T-helper 1 cell treated with Interleukin-12 subunit alpha and Interleukin-12 subunit beta and Interleukin-4 antibody, amounts not matched to agents 30 ng/mL and 1 ng/mL, for 36 hours (primary cell): Measurements from ENCODE around the gene ERICH6. TPM values are rescaled to one million over a fixed set of nuclear protein-coding genes. Genes with fewer than 3 reads are reported as not detected.

ENCODE experiments used
- intact Hi-C: fragments of 100-400 bp; cut with micrococcal nuclease; formaldehyde crosslinking; loops from one replicate; pipeline ENCODE4 v1.15.1; 2024
- total RNA-seq: library from RNA; stranded (reverse); gene quantifications from 2 replicates; pipeline ENCODE4 v1.2.3, GENCODE V29; 2022

ERICH6 gene
- total RNA-seq, 1 donor from 2014 or later, result not detected

DNA sequence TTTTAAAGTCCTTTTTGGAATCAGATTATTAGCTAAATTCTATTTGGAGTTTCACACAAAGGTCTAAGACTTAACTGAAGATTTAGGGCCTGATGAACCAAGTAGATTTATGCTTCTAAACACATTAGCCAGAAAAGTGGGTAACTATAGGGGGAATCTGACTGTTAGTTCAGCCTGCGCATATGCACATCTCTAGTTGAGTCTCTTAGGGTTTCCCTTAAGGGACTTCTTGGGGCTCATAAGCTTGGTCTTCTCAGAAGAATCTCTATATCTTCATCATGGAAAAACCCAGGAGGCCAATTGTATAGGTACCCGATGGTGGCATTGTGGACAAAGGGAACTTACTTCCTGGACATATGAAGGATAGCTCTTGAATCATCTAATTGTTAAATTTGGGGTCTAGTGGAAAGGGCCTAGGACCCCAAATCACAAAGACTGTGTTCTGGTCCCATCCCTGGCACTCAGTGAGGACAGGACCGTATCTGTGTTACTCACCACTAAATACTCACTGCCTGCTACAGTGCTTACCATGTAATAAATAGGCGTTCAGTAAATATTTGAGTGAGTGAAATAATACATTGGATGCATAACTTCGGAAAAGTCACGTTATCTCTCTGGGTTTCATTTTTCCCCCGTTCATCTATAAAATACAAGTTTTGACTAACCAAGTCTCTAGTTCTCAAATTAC lies 83.6 kb downstream of the ERICH6 start:
- intact Hi-C loops, result no loop called here

DNA sequence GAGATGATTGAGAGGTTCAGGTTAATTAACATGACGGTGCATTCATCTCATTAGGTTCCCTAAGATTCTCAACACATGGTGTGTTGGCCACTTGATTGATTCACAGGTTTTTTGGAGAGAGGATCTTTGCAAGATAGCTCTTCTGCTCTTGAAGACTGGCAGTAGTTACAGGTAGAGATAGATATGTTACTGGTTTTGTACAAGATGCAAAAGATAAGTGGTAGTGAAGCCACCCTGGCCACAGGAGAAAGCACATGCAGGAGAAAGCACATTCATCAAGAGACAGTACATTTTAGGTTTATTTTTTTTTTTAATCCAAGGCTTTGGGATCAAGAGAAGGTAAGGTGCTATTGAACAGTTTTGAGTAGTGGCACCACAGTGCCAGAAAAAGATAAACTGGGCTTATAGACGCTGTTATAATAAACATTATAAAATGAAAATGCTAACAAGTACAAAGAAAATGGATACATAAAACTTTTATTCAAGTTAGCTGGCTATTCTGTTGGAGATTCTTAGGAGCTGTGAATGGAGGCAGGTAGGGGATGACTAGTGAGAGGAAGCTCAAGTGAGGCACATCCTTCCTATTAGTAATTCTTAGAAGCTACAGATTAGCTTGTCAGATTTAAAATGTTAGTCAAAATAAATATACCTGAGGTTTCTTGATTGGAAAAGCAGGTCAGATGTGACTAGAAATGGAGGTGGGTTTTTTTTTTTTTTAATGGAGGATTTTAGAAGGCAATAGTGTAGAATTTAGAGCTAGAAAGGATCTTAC lies 89.8 kb downstream of the ERICH6 start:
- intact Hi-C loops, result no loop called here

DNA sequence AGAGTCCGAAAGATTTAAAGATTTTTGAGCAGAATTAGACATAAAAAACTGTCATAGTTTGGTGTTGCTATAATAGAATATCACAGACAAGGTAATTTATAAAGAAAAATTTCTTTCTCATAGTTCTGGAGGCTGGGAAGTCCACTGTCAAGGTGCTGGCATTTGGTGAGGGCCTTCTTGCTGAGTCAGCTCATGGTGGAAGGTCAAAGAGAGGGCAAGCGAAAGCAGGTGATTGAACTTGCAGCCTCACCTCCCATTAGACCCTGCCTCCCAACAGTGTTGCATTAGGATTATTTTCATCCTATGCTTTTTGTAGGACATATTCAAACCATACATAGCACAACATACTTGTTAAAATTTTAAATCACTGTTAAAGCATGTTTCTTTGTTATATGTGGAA lies 90.7 kb downstream of the ERICH6 start:
- intact Hi-C loops, result no loop called here

DNA sequence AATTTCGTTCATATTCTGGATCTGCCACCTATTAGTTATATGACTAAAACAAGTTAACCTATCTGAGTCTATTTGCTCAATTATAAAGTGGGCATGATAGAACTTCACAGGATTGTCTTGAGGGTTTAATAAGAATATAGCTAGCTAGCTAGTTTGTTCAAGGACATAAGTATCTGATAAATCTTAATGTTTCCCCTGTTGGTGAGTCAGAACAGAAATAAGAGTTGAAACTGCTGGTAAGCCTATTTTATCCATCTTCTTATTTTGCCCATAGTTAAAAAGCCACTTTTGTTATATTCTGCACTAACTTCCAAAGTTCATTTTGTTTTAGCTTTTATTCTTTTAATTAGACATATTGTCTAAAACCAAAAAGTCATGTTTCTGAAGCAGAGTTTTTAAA lies 91.2 kb downstream of the ERICH6 start:
- intact Hi-C loops, result loop anchor here (1.0 kb wide), 1 partner anchor 9 kb away; the partner anchor contains the start of gene SELENOT

DNA sequence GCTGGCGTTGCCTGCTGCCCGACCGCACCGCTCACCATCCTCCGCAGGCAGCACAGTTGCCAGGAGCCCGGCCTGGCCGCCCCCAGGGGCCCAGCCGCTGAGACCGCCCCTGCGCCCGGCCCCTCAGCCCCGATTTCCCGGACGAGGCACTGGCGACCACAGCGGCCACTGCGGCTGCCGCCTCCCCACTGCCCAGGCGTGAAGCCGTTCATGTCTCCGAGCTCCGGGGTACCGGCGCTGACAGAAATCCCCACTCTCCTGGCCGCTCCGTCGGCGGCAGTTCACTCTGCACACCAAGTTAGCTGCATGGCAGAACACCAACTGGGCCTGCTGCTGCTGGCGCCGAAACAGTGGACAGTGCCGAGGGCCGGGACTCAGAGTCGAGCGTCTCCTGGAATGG lies 92.1 kb downstream of the ERICH6 start:
- intact Hi-C loops, result loop anchor here (1.0 kb wide), 1 partner anchor 8 kb away; the partner anchor contains the start of gene SELENOT

DNA sequence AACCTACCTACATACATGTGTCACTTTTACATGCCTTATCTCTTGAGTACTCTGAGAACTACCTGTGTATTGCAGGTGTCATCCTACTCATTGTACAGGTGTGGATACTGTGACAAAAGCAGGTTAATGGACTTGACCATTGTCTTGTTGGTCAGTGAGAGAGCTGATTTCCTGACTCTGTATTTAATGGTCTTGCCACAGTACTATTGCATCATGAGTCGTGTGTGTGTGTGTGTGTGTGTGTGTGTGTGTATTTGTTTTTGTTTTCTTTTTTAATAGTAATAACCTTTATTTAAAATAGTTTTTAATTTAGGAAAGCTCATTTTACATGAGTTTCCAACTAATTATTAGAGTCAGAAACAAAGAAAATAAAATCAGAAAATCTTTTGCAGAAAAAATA lies 92.9 kb downstream of the ERICH6 start:
- intact Hi-C loops, result no loop called here

DNA sequence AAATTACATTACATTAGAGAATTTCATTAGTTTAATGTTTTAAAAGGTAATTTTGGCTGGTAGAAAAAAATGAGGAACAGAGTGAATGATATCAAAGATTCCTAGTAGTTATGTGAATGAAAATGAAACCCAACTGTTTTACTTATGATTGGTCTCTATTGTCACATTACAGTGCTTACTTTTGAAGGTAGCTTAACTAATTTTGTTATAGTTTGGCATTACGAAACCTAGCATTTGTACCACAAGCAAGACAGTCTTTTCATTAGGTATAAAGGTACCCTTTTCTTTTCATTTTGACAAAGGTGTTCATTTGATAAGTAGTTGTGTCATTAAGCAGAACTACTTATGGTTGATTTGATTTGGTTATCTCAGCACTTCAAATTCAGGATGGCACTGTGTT lies 93.7 kb downstream of the ERICH6 start:
- intact Hi-C loops, result no loop called here

Other genes with a start within 250 kb of the ERICH6 start
- gene SERP1, start 157.4 kb downstream of the ERICH6 start, total RNA-seq, result 81.8 and 88.2 TPM in 2 replicates
- gene EIF2A, start 157.1 kb downstream of the ERICH6 start, total RNA-seq, result 93.0 and 93.7 TPM in 2 replicates
- gene SELENOT, start 100.6 kb downstream of the ERICH6 start, total RNA-seq, result 131 TPM in 2 replicates
- gene SIAH2, start 59.2 kb upstream of the ERICH6 start, total RNA-seq, result 45.9 and 51.6 TPM in 2 replicates
- not detected in 2 replicates for gene MINDY4B, start 201.5 kb upstream of the ERICH6 start, total RNA-seq